GM18498 (cell line): Measurements from ENCODE around the gene MED16.

Source experiments
- ATAC-seq: cut with Tn5 transposase; IDR thresholded peaks from one replicate; pipeline ENCODE4 v1.9.1; 2021; ENCODE audit warnings: mild to moderate bottlenecking, moderate library complexity; ENCODE audit not compliant: unreplicated experiment

Gene MED16

DNA sequence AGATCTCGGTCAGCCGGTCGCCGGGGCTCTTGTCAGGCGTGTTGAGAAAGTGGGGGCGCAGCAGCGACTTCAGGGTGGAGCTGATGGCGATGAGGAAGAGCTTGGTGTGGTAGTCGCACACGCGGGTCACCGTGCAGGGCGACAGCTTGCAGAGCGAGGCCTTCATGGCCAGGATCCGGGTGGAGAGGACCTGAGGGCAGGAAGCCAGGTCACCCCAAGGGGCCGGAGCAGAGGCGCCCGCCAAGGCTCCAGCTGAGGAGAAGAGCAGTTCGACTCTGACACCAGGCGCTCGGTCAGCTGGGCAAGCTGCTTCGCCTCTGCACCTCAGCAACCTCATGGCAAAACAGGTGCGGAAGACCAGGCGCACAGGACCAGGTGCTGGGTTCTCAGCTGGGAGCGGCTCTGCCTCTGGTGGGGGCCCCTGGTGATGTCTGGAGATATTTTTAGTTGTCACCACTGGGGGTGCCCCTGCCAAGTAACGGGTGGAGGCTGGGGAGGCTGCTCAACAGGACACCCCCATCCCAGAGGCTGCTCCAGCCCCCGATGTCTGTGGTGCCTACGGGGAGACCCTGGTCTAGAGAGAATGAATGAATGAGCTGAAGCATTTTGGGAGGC, 17.6 kb downstream of the MED16 start:
- ATAC-seq = no peak

DNA sequence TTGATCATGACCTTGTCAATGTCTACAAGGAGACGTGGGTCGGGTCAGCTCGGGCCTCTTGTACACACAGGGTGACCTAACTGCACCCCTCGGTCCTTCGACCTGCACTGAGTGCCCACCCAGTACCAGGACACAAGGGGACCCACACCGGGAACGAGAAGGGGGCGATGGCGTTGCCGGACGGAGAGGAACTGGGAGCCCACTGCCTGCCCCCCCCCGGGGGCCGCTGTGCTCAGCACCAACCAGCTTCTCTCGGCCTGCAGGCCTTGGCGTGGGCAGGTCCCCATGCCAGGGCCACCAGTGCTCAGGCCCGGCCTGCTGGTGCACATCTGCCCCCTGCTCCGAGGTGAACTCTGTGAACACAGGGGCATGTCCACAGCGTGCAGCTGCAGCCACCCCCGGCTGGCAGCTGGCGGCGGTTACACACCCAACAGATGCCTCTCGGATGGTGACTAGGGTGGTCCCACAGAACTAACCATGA, 19.4 kb downstream of the MED16 start:
- no peak for ATAC-seq

DNA sequence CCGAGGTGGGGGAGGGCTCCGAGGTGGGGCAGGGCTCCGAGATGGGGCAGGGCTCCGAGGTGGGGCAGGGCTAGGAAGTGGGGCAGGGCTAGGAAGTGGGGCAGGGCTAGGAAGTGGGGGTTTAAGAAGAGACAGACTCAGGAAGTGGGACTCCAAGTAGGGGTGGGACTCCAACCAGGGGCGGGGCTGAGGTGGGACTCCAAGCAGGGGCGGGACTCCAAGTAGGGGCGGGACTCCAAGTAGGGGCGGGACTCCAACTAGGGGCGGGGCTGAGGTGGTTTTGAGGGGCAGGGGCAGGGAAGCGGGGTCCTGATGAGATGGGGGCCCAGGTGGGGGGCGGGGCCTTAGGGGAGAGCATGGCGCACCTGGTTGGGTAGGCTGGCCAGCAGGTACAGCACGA, 19.9 kb downstream of the MED16 start:
- no peak for ATAC-seq

DNA sequence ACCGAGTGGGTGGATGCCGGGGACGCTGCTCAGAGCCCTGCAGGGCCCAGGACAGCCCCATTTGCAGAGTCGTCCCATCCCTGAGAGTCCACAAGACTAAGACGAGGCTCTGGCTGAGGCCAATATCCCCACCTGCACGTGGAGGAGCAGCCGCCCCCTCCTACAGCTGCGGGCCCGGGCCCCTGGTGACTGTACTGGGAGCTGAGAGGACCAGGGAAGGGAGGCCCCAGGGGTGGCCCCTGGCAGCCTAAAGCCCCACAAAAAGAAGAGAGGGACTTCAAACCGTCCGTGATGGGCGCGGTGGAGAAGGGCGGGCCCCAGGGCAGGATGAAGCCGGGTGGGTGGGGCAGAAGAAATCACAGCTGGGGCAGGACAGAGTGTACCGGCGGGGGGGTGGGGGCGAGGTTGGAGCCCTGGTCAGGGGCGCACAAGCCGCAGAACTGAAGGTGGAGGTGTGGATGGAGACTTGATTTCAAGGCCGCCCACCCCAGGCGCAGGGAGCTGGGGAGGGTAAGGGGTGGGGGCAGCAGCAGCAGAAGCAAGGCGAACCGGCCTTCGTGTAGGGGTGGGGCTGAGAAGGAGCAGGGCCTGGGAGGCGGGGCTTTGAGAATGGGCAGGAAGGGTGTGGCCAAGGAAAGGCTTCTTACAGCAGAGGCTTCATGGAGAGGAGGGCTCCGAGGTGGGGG, 20.6 kb downstream of the MED16 start:
- ATAC-seq = peak; percentile 39

DNA sequence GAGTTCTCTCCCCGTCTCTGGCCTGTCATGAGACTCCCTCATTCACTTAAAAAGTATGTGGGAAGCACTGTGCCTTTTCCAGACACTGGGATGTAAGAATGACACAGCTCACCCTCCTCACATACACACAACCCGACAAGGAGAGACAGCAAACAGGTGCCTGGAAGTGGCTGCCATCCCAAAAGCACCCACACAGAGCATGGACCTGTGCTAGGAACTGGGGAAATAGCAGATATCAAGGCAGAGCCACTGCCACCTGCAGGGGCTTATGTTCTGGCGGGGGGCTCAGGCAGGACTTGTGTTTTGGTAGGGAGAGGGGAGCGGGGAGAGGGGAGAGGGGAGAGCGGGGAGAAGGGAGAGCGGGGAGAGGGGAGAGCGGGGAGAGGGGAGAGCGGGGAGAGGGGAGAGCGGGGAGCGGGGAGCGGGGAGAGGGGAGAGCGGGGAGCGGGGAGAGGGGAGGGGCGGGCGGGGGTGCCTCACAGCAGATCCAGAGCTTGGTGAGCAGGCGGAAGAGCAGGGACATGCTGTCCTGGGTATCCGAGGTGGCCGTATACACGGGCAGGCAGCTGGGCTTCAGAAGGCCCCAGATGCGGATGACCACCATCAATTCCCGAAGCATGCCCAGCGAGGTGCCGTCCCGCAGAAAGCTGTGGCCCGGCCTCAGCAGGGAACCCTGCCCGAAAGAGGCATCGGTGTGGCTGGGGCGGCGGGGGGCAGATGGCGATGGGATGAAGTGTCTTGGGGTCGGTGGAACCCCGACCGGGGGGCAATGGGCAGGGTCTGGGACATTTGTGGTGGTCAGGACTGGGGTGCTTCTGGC, 21.3 kb downstream of the MED16 start:
- ATAC-seq = no peak

DNA sequence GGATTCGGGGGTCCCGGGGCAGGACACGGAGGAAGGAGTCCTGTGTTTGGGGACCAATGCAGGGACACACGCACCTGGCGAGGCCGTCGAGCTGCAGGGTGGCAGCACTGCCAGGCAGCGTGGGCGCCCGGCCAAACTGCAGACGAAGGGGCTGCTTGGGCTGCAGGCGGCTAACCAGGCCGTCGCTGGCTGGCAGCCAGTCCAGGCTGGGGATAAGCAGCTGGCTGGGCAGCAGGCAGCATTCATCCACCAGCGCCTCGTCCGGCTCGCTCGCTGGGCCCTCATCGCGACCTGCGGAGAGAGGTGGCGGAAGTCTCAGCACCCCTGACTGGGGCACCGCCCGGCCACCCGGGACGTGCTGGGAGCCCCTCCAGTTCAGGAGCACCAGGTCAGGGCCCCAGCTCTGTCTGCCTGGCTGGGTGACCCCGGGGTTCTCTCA, 22.0 kb downstream of the MED16 start:
- ATAC-seq = no peak

DNA sequence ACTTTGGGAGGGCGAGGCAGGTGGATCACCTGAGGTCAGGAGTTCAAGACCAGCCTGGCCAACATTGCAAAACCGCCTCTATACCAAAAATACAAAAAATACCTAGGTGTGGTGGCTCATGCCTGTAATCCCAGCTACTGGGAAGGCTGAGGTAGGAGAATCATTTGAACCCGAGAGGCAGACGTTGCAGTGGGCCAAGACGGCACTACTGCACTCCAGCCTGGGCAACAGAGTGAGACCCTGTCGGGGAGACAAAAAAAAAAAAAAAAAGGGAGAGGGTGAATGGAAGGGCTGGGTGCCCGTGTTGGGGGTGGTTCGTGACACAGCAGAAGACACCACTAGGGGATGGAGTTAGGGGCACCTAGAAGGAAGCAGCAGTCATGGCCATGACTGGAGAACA, 22.7 kb downstream of the MED16 start:
- no peak for ATAC-seq

DNA sequence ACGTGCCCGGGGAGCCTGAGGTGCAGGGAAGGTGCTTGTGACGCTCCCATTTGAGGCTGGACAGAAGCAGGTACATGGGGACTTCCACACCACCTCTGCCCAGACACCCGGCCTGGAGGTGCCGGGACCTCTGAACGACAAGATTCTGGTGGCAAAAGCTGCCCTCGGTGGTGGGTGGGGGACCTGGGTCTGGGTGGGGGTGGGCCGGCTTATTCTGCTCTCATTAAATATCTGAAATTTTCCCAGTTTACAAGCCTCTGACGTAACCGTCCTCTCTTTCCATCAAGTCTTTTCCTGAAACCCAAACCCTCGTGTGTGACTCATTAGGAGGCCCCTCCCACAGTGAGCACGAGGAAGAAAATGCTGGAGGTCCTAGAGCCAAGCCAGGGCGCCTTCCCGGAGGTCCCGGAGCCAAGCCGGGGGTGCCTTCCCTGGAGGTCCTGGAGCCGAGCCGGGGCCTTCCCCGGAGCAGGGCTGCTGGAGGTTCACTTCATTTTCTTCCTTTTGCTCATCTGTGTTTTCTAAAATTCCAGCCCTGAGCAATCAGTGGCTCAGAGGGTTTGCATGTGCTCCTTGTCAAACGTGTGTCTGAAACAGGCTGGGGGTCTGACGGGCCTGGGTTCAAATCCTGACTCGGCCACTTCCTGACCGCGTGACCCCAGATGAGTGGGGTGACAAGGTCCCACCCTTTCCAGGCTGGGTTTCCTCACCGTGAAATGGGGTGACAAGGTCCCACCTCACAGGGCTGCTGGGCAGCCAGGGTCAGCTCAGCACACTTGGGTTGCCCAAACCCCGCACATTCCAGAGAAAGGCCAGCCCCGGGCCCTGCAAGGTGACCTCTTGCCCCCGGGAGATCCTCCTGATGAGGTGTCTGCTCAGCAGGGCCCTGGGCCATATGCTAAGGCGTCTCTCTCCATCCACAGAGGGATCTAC, 23.5 kb downstream of the MED16 start:
- ATAC-seq = no peak

DNA sequence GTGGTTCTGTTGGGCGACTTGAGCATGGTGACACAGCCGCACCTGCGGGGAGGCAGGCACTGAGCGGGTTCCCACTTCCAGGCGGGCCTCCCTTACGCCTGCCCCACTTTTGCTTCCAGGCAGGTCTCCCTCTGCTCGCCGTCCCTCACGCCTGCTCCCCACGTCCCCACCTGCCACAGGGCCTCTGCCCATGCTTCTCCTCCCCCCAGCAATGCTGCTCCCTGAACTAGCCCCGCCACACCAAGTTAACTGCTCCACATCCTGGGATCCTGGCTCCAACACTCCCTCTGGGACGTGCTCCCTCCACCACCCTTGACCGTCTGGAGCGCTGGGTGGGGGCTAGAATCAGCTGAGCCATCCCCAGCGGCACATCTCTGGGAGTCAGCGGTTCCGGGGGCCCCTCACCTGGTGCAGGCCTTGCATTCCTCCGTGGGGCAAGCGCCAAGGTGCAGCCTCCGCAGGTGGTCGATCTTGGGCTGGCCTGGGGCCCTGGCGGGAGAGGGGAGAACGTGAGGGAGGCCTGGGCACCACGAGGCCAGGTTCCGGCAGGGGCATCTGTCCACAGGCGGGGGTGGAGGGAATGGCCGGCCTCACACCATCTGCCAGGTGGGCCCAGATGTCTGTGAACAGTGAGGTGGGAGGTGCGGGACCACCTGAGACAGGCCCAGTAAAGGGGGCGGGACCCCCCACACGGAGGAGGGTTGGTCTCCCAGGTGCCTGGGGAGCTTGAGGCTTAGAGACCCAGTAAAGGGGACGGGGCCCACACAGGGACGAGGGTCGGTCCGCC, 24.3 kb downstream of the MED16 start:
- no peak for ATAC-seq

DNA sequence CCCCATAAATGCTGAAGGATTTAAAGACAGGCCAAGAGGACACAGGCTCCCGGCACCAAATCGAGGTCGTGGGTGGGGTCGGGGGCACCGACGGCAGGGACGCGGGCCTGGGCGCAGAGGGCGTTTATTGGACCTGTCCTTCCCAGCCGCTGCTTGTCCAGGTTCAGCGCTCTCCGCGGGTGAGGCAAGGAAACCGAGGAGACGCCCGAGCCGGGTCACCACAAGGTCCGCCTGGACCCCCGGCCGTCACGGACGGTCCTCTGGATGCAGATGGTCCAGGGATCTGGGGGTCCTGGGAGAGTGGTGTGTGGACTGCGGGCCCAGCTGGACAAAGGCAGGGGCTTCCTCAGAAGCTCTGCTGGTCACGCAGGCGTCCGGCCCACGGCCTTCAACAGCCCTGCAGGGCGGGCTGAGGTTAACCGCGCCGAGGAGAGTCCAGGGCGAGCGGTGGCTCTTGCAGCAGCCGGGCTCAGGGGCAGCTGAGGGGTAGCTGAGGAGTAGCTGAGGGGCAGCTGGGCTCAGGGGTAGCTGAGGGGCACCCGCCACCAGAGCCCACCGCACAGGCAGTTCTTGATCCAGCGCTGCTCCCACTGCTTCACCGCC, 25.0 kb downstream of the MED16 start:
- no peak for ATAC-seq

DNA sequence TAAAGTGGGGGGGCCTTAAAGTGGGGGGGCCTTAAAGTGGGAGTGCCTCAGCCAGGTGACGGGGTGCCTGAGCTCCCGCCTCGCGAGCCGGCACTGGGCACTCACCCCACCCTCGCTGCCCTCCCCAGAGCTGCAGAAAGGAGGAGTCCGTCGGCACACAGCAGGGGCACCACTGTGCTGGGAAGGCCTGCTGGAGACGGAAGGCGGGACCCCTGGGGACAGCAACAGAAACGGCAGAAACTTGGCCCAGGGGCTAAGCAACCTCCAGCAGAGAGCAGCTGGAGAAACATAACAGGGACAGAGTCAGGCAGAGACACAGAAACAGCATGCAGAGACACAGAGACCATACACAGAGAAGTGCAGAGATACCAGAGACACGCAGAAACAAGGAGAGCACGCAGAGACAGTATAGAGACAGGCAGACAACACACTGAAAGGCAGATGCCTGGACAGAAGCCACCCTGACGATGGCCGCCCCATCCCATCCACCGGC, 25.6 kb downstream of the MED16 start:
- no peak for ATAC-seq

DNA sequence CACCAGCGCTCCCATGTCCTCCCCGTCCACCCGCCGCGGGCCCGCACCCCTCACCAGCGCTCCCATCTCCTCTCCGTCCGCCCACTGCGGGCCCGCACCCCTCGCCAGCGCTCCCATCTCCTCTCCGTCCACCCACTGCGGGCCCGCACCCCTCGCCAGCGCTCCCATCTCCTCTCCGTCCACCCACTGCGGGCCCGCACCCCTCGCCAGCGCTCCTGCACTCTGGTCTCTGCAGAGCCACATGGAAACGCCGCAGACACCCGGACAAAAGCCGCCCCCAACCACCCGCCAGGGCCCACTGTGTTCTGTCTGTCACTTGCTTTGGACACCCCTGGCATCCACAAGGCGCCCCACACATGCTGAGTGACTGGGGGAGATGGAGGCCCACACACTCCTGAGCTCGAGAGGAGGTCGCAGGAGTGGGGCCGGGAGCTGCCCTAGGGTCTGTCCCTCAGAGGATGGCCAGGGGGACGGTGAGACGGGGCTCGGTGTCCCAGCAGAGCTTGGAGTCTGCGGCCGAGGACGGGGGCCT, 26.2 kb downstream of the MED16 start:
- no peak for ATAC-seq

DNA sequence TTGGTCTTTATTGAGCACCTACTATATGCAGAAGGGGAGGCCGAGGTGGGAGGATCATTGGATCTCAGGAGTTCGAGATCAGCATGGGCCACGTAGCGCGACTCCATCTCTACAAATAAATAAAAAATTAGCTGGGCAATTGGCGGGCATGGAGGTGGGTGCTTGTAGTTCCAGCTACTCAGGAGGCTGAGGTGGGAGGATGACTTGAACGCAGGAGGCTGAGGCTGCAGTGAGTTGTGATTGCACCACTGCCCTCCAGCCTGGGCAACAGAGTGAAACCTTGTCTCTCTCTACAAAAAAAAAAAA, 29.7 kb downstream of the MED16 start:
- no peak for ATAC-seq

DNA sequence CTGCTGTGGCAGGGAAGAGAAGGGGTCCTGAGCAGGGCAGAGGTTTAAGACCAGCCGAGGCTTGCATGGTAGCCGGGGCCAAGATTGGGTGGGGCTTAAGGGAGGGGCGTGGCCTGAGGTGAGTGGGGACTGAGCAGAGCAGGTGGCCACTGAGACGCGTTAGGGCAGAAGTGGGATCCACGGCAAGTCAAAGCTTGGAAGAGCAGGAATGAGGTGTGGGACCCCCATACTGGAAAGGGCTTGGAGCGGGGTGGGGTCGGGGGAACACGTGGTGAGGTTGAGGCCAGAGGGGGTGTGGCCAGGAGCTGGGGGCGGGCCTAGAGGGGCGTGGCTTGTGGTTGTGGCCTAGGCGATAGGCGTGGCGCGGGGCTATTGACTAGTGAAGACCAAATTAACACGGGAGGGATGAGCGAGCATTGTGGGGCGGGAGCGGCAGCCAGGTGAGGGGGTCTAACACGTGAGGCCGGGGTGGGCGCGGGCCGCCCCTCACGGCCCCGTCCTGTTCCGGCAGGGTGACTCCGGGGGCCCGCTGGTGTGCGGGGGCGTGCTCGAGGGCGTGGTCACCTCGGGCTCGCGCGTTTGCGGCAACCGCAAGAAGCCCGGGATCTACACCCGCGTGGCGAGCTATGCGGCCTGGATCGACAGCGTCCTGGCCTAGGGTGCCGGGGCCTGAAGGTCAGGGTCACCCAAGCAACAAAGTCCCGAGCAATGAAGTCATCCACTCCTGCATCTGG, 30.2 kb downstream of the MED16 start:
- ATAC-seq = no peak

DNA sequence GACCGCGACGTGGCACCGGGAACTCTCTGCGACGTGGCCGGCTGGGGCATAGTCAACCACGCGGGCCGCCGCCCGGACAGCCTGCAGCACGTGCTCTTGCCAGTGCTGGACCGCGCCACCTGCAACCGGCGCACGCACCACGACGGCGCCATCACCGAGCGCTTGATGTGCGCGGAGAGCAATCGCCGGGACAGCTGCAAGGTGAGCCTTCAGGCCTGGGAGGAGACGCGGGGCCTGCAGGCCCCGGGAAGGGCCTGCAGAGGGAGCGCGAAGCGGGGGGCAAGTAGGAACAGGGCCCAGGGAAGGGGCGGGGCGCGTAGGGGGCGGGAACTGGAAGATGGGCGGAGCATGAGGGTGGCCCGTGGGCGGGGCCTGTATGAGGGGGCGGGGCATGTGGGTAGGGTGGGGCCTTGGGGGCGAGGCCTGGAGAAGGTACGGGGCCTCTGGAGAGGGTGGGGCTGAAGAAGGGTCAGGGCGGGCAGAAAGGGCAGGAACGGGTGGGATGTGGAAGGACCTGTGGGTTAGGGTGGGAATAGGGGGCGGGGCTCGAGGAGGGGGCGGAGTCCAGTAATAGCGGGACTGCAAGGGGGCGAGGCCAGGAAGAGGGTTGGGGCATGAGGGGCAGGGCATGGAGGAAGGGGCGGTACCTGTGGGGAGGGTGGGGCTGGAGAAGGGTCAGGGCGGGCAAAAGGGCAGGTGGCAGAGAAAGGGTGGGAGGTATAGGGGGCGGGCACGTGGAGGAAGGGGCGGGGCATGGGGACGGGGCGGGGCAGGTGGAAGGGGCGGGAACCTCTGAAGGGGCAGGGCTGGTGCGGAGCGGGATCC, 31.0 kb downstream of the MED16 start:
- no peak for ATAC-seq

DNA sequence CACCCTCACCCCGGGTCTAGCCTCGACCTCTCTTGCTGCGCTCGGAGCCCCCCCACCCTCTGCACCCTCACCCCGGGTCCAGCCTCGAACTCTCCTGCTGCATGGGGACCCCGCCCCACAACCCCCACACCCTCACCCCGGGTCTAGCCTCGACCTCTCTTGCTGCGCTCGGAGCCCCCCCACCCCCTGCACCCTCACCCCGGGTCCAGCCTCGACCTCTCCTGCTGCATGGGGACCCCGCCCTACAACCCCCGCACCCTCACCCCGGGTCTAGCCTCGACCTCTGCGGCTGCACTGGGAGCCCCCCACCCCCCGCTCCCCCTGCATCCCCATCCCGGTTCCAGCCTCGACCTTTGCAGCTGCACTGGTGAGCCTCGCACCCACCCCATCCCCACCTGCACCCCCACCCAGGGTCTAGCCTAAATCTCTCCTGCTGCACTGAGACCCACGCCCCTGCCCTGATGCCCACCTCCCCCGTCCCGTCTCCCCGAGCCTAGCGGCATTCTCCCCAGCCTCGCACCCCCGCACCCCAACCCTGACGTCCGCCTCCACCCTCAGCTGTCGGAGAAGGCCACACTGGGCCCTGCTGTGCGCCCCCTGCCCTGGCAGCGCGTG, 31.7 kb downstream of the MED16 start:
- no peak for ATAC-seq
